ENCODE results near the gene RETREG2.

DNA sequence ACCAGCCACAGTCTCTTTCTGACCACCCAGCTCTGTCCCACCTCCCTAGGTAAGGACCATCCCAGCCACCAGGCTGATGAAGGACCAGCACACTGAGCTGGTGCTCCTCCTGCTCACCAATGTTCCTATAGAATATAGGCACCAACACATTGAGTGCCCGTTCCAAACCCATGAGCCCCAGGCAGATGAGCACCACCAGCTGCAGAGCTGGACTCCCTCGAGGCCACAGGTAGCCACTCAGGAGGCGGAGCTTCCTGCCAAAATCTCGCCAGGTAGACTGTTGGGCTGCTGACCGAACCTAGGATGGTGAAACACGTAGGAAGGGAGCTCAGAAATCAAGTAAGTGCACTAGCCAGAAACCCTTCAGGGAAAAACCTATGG lies 38.5 kb downstream of the RETREG2 start:
- TF ChIP-seq, protein P1, sequence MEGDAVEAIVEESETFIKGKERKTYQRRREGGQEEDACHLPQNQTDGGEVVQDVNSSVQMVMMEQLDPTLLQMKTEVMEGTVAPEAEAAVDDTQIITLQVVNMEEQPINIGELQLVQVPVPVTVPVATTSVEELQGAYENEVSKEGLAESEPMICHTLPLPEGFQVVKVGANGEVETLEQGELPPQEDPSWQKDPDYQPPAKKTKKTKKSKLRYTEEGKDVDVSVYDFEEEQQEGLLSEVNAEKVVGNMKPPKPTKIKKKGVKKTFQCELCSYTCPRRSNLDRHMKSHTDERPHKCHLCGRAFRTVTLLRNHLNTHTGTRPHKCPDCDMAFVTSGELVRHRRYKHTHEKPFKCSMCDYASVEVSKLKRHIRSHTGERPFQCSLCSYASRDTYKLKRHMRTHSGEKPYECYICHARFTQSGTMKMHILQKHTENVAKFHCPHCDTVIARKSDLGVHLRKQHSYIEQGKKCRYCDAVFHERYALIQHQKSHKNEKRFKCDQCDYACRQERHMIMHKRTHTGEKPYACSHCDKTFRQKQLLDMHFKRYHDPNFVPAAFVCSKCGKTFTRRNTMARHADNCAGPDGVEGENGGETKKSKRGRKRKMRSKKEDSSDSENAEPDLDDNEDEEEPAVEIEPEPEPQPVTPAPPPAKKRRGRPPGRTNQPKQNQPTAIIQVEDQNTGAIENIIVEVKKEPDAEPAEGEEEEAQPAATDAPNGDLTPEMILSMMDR (IDR thresholded peaks at IDR 0.05): no peak
- no peak for TF ChIP-seq ZFX (IDR thresholded peaks at IDR 0.05; ENCODE audit: borderline replicate concordance)
